ENCODE data around the gene ANKFN1.

Gene ANKFN1

DNA sequence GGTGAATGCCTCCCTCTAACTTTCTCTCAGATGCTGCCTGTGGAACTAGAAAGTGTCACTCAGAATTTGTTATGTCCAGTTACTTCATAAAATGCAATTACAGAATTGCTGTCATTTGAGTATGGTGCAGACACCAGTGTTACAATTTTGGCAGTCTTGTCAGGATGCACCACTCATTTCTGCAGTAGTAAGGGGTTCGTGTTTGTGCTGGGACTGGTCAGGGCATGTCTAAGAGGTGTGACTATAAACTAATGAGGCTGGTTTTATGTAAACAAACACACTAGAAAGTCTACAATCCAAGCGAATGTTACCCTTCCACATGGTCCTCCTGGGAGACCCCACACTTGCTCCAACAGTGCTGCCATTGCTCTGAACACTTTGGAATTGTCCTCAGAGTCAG is 206.2 kb downstream of the ANKFN1 start:
- Histone ChIP-seq H3K9me3 (ENCODE audit: control insufficient read depth, insufficient read depth, low read length) (no peaks in the 10 kb centered on the region; the same call in 1 of the 2 replicates), H4K20me1 (ENCODE audit: control insufficient read depth, insufficient read depth, low read depth, low read length) (no peaks in the 10 kb centered on the region), H3K4me3 (ENCODE audit: low read length) (no peak overlapping the region), H3K4me2 (ENCODE audit: low read length) (no peak overlapping the region), H3K36me3 (ENCODE audit: control insufficient read depth, low read length) (no peaks in the 10 kb centered on the region), H3K79me2 (ENCODE audit: control insufficient read depth, low read length) (no peaks in the 10 kb centered on the region), H3K4me1 (ENCODE audit: control insufficient read depth, low read length) (no peaks in the 10 kb centered on the region), H3K27me3 (ENCODE audit: control insufficient read depth, low read length) (no peaks in the 10 kb centered on the region), H3K27ac (ENCODE audit: low read depth, low read length) (no peak overlapping the region), H3F3A (ENCODE audit: control insufficient read depth, insufficient read depth) (no peaks in the 10 kb centered on the region), H3K9me2 (replicated peaks; ENCODE audit: control insufficient read depth, low read length) (no peaks in the 10 kb centered on the region)
- TF ChIP-seq, protein P1, sequence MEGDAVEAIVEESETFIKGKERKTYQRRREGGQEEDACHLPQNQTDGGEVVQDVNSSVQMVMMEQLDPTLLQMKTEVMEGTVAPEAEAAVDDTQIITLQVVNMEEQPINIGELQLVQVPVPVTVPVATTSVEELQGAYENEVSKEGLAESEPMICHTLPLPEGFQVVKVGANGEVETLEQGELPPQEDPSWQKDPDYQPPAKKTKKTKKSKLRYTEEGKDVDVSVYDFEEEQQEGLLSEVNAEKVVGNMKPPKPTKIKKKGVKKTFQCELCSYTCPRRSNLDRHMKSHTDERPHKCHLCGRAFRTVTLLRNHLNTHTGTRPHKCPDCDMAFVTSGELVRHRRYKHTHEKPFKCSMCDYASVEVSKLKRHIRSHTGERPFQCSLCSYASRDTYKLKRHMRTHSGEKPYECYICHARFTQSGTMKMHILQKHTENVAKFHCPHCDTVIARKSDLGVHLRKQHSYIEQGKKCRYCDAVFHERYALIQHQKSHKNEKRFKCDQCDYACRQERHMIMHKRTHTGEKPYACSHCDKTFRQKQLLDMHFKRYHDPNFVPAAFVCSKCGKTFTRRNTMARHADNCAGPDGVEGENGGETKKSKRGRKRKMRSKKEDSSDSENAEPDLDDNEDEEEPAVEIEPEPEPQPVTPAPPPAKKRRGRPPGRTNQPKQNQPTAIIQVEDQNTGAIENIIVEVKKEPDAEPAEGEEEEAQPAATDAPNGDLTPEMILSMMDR (IDR thresholded peaks at IDR 0.05; ENCODE audit: low read depth, low read length, poor library complexity, severe bottlenecking), result no peak
- TF ChIP-seq EZH2phosphoT487 (IDR thresholded peaks at IDR 0.05; ENCODE audit: borderline replicate concordance, low read length), result no peak

DNA sequence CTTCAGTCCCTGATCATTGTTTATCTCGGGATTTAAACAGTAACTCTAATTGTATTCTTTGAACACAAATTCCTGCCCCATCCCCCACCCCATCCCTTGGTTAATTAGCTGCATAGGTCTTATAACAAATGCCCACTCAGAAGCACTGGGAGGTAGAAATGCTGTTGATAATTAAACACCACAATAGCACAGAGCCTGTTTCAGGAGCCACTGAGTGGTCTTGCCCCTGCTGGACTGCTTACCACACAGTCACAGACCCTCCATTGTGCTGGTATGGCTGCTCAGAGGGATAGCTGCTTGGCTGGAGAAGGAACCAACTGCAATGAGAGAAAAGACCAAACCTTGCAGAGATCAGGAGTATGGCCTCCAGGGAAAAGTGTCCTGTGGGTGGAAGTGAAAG is 214.1 kb downstream of the ANKFN1 start:
- Histone ChIP-seq H3K4me1 (ENCODE audit: control insufficient read depth, low read length) (no peaks in the 10 kb centered on the region), H3K9me3 (ENCODE audit: control insufficient read depth, insufficient read depth, low read length) (no peaks in the 10 kb centered on the region), H3F3A (ENCODE audit: control insufficient read depth, insufficient read depth) (no peaks in the 10 kb centered on the region), H3K4me3 (ENCODE audit: low read length) (no peak overlapping the region), H3K79me2 (ENCODE audit: control insufficient read depth, low read length) (no peaks in the 10 kb centered on the region), H4K20me1 (ENCODE audit: control insufficient read depth, insufficient read depth, low read depth, low read length) (no peaks in the 10 kb centered on the region), H3K27me3 (ENCODE audit: control insufficient read depth, low read length) (no peaks in the 10 kb centered on the region), H3K4me2 (ENCODE audit: low read length) (no peak overlapping the region), H3K36me3 (ENCODE audit: control insufficient read depth, low read length) (no peaks in the 10 kb centered on the region), H3K9me2 (replicated peaks; ENCODE audit: control insufficient read depth, low read length) (no peaks in the 10 kb centered on the region), H3K27ac (ENCODE audit: low read depth, low read length) (no peak overlapping the region)
- TF ChIP-seq EZH2phosphoT487 (IDR thresholded peaks at IDR 0.05; ENCODE audit: borderline replicate concordance, low read length), result no peak
- TF ChIP-seq, protein P1 (IDR thresholded peaks at IDR 0.05; ENCODE audit: low read depth, low read length, poor library complexity, severe bottlenecking), result no peak

DNA sequence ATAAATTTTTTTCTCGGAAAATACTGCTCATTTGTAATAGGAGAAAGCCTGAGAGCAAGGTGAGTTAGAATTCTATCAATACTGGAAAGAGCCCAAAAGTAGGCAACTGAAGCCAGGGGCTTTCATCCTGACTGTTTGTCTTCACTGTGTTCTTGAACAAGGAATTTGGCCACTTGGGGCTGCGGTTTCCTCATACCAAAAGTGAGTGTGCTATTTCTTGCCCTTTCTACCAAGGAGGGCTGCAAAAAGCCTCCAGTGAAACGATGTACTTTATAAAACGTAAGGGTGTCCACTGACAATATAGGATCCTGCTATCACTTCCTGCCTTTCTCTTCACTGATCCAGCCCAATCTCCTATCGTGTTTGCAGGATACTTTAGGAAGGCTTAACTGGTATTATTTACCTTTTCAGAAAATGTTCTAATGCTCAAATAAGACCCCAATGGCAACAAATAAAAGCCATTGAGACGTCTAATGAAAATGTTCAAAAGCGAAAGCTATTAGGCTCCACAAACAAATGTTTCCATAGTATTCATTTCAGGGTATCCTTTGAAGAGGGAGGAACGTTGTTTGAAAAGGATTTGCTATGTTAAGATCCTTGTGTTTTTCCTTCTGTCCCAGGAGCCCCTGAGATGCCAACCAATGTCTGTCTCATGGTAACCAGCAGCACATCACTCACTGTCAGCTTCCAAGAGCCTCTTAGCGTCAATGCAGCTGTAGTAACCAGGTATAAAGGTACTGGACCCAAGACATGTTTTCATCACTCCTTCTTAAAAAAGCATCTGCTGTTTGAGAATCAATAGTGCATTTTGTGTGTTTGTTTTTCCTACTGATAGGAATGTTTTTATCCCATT is 220.9 kb downstream of the ANKFN1 start:
- no peaks in the 10 kb centered on the region for H3K79me2 ChIP-seq (ENCODE audit: control insufficient read depth, low read length)
- H4K20me1 ChIP-seq (ENCODE audit: control insufficient read depth, insufficient read depth, low read depth, low read length), result no peaks in the 10 kb centered on the region
- no peaks in the 10 kb centered on the region for H3K4me1 ChIP-seq (ENCODE audit: control insufficient read depth, low read length)
- no peaks in the 10 kb centered on the region for H3K36me3 ChIP-seq (ENCODE audit: control insufficient read depth, low read length)
- H3K4me3 ChIP-seq (ENCODE audit: low read length), result no peak overlapping the region
- H3K9me2 ChIP-seq (replicated peaks; ENCODE audit: control insufficient read depth, low read length), result no peaks in the 10 kb centered on the region
- no peaks in the 10 kb centered on the region for H3K9me3 ChIP-seq (ENCODE audit: control insufficient read depth, insufficient read depth, low read length)
- H3K4me2 ChIP-seq (ENCODE audit: low read length), result no peak overlapping the region
- no peaks in the 10 kb centered on the region for H3K27me3 ChIP-seq (ENCODE audit: control insufficient read depth, low read length)
- no peak overlapping the region for H3K27ac ChIP-seq (ENCODE audit: low read depth, low read length)
- TF ChIP-seq, protein P1 (IDR thresholded peaks at IDR 0.05; ENCODE audit: low read depth, low read length, poor library complexity, severe bottlenecking), result no peak
- TF ChIP-seq EZH2phosphoT487 (IDR thresholded peaks at IDR 0.05; ENCODE audit: borderline replicate concordance, low read length), result no peak
- no peaks in the 10 kb centered on the region for H3F3A ChIP-seq (ENCODE audit: control insufficient read depth, insufficient read depth)

All from DOHH2 (cell line).